ENCODE measurements around the gene HSPE1.
"Not testable (repeated sequence)": the region's sequence is repeated elsewhere in the genome, so short reads cannot be mapped to it uniquely, and the experiment has no call there.

The HSPE1 gene

DNA sequence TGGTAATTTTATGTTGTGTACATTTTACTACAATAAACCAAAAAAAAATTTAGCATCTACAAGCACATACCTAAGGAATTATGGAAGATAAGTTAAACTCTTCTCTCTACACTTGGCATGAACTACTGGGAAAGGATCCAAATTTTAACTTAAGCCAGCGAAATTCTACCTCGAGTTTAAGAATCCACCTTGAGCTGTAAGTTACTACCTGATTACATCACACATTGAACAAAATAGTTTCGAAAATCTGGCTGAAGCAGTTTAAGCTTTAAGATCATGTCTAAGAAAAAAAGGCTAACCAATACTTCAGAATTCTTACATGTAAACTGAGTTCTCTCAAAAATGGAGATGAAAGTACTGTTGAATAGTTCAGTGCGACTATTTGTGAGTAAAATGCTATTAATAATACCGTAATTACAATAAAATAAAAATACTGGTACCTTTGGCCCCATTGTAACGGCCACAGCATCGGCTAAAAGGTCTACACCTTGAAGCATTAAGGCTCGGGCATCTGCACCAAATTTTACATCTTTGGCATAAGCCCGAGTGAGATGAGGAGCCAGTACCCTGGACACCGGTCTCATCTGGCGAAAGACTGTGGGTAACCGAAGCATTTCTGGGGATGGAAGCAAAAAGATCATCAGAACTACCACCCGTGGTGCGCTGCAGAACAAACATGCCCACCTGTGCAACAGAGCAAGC, 1.8 kb upstream of the HSPE1 start:
- no peak for DNase-seq (ENCODE audit: low read depth in 2 of 2)

DNA sequence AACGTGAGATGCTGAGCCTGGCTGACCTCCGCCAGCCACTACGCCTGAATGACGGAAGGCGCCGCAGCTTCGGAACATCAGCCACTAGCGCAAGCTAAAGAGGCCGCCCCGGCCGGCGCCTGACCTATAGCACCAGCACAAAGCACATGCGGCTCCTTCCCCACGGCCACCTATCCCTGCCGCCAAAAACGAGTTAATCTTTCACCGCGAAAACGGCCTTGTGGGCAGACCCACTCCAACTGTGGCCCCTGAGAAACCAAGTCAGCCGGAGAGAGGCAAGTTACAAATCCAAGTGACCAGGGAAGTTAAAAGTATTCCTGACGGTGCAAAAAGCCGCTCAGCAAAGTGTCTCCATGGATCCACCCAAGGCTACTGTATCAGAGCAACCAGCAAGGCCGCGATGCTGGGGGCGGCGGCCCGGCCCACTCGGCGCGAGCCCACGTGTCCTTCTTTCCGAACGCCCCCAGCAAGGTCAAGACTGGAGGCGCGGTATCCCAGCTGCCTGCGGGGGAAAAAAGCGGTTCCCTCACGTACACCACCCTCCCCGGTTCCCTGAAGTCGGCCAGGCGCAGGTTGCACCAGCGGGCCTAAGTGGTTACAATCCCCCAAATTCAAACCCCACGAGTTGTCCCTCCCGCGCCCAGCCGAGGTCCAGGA, 1.1 kb upstream of the HSPE1 start:
- DNase-seq (ENCODE audit: low read depth in 2 of 2), result no peak

DNA sequence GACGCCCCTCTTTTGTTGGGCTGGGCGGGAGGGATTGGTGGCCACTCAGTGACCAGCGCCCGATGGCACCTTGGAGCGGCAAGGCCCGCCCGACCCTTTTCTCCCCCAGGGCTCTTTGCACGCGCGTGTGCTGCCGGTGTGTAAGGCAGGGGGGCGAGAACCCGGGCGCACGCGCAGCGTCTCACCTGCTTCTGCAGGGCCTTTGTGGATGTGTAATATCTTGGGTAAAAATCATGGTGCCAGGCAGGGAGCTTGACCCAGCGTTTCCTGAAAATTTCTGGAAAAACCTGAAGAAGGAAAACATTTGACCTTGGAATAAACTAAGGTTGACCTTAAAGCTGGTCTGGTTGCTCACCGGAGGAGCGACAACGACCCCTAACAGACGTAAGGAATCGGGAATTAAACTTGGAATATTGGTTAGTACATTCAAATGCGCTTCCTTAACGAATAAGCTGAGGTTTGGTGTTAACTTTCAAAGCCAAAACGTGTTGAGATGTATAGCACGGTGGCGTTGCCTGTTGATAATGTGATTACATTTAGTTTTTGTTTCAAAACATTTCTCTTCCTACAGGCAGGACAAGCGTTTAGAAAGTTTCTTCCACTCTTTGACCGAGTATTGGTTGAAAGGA, 438 bp downstream of the HSPE1 start:
- no peak for DNase-seq (ENCODE audit: low read depth in 2 of 2)

DNA sequence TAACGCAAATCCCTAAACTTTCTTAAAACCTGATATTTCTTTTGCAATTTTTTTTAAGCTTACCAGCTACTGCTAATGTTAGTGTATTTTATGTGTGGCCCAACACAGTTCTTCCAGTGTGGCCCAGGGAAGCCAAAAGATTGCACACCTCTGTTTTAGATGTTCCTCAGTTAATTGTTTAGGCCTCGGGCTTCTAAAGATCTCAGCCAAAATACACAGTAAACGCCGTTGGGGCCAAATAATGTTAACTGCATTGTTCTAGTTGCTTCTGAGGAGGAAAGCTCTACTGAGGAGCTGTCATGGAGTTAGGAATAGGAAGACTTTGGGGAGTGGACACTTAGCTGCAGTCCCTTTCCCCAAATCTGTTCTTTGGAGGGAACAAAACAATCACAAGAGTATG, 2.0 kb downstream of the HSPE1 start:
- no peak for DNase-seq (ENCODE audit: low read depth in 2 of 2)

DNA sequence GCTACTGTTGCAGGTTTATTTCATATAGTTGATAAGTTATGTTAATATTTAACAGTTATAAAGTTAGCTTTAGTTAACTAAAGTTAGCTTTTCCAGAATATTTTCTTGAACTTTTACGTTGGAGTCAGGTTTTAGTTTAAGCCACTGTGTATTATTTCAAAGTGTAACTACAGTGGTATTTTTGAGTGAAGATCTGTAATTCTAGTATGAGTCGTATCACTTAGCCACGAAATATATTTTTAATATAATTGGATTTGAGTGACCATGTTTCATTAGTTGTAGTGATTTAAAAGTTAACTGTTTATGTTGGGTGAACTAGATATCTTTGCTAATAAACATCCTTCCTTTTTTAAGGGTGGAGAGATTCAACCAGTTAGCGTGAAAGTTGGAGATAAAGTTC, 2.5 kb downstream of the HSPE1 start:
- no peak for DNase-seq (ENCODE audit: low read depth in 2 of 2)

DNA sequence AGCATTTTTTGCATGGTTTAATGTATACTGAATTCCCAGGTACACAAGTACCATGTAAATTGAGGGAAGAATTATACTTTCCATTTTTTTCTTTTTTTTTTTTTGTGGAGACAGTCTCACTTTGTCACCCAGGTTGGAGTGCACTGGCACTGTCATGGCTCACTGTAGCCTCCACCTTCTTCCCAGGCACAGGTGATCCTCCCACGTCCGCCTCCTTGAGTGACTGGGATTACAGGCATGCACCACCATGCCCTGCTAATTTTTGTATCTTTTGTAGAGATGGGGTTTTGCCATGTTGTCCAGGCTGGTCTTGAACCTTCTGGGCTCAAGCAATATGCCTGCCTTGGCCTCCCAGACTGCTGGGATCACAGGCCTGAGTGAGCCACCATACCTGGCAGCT, 3.8 kb downstream of the HSPE1 start:
- no peak for DNase-seq (ENCODE audit: low read depth in 2 of 2)

DNA sequence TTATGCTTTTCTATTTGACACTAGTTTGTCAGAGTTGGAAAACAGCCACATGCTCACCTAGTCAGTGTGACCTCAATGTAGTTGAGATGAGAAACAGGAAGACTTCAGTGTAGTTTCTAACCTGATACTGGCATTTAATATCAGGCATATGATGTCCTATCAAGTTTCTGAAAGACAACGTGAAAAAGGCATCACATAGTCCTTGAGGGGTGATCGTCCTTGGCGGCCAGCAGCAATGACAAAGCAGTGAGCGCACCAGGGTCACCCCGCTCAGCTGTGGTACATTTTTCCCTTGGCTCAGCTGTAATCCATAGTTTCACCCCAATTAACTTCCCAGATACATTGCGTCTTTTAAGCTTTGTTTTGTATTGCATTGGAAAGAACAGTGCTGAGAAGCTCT, 4.3 kb downstream of the HSPE1 start:
- DNase-seq (ENCODE audit: low read depth in 2 of 2), result no peak

DNA sequence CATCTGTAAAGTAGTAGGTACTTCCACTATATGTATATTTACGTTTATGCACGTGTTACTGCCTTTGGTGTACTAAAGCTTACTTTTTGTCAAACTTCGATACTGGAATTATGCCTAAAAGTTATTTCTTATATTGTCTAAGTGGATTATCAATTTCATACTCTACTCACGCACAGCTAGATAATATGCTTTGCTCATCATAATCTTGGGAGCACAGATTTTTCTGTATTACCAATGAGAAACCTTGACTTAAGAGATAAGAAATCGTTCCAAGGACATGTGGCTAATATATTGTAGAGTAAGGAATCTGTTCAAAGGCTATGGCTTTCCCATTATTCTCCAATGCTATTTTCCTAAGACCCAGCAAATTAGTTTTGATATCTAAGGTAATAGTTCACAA, 6.5 kb downstream of the HSPE1 start:
- DNase-seq (ENCODE audit: low read depth in 2 of 2), result no peak

DNA sequence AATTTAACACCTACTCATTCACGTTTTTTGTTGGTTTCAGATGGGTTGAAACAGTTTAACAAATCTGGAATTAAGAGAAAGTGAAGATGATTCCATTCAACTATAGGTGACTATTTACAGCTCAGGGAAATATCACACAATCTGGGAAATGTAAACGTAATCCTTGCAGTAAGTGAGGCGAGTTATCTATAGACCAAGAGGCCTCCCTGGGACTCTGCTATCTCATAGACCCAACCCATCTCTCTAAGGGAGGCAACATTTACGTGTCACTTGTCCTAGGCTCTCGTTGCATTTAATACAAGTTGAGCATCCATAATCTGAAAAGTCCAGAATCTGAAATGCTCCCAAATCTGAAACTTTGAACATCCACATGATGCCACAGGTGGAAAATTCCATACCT, 13.7 kb downstream of the HSPE1 start:
- no peak for DNase-seq (ENCODE audit: low read depth in 2 of 2)

DNA sequence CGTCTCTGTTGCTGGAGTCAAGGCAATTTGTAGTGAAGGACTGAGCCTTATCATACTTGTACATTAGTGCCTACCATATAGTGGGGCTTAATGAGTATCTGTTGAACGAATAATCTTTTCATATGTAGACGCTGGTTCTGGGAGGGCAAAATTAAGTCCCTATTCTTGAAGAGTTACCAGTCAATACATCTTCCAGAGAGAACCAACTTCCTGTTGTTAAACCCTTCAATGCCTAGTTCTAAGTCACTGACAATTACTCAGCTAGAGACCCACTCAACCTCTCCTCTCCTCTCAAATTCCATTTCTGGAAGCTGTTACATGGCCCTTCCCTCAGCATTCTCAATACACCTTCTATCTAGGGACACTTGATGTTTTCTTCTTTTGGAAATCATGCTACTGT, 14.6 kb downstream of the HSPE1 start:
- no peak for DNase-seq (ENCODE audit: low read depth in 2 of 2)

DNA sequence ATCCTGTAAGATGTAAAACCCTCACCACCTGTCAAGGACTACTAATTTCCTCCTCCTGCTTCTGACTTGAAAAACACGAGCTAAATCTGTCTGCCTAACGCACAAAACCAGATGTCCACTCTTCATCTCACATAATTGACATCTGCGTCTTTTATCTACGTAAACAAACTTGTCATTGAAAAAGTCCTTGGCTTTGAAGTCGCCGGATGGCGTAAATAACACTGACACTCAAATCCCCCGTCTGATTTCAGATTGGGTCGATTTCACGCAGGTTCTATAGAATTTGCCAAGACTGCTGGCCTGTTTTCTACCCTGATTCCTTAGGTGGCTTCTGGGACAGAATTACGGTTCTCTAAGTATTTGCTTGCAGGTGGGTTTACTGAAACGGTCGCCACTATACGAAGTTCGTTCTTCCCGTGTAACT, 15.1 kb downstream of the HSPE1 start:
- DNase-seq (ENCODE audit: low read depth in 2 of 2), result no peak

DNA sequence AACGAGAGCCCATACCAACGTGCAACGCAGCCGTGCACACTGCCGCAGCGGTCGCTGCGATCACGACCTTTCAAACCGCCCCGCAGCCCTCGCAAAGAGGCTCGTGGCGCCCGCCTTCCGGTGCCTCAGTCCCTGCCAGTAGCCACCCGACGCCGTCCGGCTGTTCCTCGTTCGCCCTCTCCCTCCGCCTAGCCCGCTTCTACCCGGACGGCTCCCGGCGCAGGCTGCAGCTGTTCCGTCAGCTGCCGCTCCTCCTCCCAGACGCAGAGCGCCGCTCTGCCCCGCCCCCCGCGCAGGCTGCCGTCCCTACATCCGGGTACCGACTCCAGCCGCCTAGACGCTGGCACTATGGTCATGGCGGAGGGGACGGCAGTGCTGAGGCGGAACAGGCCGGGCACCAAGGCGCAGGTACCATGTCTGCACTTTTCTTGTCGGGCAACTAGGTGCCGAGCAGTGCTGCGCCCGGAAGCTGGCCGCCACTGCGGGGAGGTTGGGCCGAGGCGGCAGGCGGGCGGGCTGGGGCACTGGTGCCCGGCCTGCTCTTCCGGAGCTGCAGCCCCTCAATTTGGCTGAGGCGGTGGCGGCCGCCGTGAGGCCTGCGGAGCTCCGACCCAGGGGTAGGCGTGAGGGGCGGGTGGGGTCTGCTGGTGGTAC, 15.7 kb downstream of the HSPE1 start, which contains the start of gene MOB4:
MOB4 (plus strand) TSS at position 328 of the 654 bp plus-strand sequence; CDS start at position 349, 21 bp downstream.
- DNase-seq (ENCODE audit: low read depth in 2 of 2), result peak; percentile 81 to 83

DNA sequence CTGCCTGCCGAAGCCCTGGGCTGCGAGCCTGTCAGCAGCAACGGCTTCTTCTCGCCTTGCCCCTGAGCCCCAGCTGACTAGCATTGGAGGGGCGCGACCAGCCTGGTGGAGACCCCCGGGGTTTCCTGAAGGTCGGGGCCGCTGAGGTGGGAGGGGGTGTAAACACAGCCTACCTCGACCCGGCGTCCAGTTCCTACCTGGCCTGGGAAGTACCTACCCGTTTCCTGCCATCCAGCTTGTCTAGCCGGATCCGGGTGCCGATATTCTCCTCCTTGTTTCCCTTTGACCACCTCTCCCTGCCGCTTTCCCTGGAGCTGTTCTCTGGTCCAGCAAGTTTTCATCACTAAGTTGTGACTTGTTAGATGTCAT, 16.2 kb downstream of the HSPE1 start:
- DNase-seq (ENCODE audit: low read depth in 2 of 2), result no peak

DNA sequence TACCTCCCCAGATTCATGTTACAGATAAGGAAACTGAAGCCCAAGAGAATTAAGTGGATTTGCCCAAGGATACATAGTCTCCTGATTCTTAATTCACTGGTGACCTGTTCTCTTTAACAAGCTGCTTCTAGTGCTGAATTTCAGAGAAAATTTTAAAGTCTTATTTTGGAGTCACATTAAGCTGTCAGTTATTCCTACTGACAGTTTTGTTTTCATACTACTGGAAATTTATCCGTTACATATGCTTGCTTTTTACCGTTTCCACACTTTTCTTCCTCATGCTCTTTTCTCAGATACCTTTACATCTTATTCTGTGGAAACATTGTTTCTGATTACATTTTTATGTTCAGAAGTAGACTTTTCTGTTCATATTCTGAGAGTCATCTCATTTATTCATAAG, 17.0 kb downstream of the HSPE1 start:
- DNase-seq (ENCODE audit: low read depth in 2 of 2), result no peak

DNA sequence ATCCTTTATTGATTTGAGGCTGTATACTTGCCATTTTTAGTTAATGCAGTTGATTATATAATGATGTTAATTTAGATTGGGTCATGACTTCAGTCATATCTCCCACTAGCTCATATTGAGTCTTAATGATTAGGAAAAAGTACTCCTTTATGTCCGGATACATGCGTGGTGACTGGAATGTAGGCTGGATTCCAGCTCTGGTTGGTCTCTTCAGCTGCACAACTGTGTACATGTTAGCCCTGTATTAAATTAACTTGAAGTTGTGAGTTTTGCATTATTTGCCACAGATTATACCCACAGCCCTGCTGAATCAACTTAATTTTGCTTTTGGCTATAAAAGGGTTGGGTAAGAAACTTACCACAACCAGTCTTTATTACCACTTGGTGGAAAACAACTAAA, 38.2 kb downstream of the HSPE1 start:
- no peak for DNase-seq (ENCODE audit: low read depth in 2 of 2)

DNA sequence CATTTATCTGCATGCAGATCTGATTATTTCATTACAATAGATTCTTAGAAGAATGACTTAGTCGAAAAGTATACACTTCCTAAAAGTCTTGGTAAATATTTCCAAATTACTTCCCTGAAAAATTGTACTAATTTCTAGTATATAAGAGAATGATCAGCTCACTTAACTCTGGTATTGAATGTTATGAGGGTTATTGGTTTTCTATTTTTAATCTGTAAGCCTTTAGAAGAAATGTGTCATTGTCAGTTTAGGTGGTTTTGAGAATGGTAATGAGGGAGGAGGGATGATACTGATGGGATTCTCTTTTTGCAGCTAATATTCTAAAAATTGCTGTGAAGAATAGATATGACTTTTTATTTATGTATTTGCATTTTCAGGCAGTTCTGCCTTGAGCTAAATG, 39.6 kb downstream of the HSPE1 start:
- DNase-seq (ENCODE audit: low read depth in 2 of 2), result no peak

DNA sequence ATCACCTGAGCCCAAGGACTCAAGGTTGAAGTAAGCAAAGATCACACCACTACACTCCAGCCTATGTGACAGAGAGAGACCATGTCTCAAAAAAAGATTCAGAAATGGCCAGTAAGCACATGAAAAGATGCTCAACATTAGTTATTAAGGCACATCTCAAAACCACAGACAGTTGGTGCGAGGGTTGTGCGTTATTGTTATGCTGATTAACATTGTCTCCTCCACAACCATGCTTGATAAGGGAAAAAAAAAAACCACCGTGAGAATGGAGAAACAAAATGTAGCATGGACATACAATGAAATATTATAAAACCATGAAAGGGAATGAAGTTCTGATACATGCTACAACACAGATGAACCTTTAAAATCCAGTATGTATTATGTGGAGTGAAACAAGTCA, 43.0 kb downstream of the HSPE1 start:
- no peak for DNase-seq (ENCODE audit: low read depth in 2 of 2)

DNA sequence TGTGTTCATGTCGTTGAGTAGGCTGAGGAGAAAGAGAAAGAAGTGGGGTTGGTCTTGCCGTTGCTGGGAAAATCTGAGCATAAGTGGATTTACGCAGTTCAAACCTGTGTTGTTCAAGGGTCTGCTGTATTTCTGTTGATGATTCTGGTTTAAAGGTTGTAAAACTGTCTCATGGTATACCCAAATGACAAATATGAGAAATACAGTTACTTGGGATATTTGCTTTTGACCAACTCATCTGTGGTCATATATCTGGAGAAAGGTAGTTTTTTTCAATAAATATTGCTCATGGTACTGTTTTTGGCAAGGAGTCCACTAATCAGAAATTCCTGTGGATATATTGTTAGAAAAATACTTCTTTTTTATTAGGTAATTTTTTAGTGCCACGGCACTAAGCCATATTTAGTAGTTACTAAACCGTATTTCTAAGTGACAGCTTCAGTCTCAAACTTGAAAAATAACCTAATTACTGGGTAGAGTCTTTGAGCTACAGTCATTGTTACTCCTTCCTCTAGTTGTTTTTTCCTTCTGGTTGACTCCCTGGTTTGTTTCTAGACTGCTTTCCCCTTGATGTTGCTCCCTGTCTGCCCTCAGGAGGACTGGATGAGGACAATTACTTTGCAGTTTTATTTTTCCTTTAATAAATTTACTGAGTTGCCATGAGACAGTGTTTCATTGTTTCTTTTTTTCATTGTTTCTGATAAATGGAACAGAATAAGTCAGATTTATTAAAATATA, 47.2 kb downstream of the HSPE1 start:
- DNase-seq (ENCODE audit: low read depth in 2 of 2), result no peak

DNA sequence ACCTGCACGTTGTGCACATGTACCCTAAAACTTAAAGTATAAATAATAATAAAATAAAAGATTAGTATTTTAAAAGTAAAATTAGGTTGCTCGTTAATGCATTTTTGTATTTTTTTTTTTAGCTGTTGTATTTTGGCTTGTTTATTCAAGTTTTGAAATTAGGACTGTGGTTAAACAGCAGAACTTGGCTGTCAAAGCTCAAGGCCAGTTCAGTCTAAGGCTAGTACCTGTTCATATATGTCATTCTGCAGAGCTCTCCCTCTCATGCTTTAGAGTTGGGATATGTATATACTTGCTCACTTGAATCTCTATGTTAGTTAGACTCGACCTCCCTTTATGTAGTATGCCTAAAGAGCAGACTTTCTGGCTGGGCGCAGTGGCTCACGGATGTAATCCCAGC, 48.4 kb downstream of the HSPE1 start:
- DNase-seq (ENCODE audit: low read depth in 2 of 2), result no peak

DNA sequence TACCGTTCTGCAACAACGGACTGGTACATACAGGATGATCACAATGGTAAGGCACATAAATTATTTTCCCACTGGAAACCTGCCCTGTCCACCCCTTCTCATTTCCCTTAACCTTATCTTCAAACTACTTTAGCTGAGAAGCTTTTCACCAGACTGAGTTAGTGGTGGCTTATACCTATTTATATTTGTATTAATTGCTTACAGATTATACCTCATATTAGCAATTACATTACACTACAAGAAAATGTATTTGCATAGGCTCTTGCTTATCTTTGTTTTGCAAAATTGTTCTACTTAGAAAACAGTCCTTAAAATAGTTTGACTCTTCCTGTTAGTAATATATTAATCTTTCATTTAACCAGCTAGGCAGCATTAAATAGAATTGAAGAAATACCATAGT, 51.1 kb downstream of the HSPE1 start:
- not testable (repeated sequence) for DNase-seq (ENCODE audit: low read depth in 2 of 2)
